ENCODE results near the gene CA12. TPM values are rescaled to one million over a fixed set of nuclear protein-coding genes. Genes with fewer than 3 reads are reported as not detected.
A peak's percentile ranks its signal among the peaks of the same experiment; 100 is the strongest.

The CA12 gene
- total RNA-seq, 1 experiment from 2014 or later = 2.8 TPM

GRCh38 chr15:63318344-63318743, 63.3 kb downstream of the CA12 start (continued):
- no peak for TF ChIP-seq PRRX2 (CRISPR knock-in tag; IDR thresholded peaks at IDR 0.05)
- TF ChIP-seq JAZF1 (CRISPR knock-in tag; IDR thresholded peaks at IDR 0.05) = no peak
- TF ChIP-seq FOXJ3 (CRISPR knock-in tag; IDR thresholded peaks at IDR 0.05; ENCODE audit: borderline replicate concordance) = no peak
- TF ChIP-seq ZNF416 (CRISPR knock-in tag; IDR thresholded peaks at IDR 0.05) = no peak

- ChIA-PET POLR2A (no interaction called here), CTCF (interaction anchor here (0.9 kb wide), 1 partner anchor 24 kb away, joined by 3 read pairs; no protein-coding TSS in a partner anchor)
- Mint-ChIP-seq H3K36me3 (no peaks in the 10 kb centered on the region), H3K9me3 (no peaks in the 10 kb centered on the region), H3K4me1 (peaks cover 55% of the 10 kb centered on the region), H3K27me3 (ENCODE audit: low read depth) (no peaks in the 10 kb centered on the region), H3K27ac (no peak overlapping the region), H3K4me3 (no peak overlapping the region)
- ATAC-seq = peak; percentile 41
- DNase-seq (ENCODE audit: low spot score) = no peak
- TF ChIP-seq MYBL2 (CRISPR knock-in tag; IDR thresholded peaks at IDR 0.05) = no peak
Measured at GRCh38 chr15:63314409-63314808, 67.2 kb downstream of the CA12 start.

DNA sequence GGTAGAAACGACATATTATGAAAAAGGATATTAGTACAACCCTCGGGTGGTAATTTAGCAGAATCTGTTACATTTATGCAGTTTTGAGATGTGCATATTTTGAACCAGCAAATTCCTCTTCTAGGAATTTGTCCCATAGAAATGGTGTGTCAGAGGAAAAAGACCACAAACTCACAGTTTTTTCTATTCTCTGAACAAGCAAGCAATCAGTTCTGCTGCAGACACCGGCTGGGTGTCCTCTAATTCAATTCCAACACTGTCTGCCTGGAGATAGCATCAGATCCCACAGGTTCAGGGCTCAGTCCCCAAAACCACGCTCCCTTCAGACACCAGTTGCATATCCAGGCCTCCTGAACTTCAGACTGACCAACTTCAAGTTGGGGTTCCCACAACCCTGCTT, 67.8 kb downstream of the CA12 start:
- ATAC-seq = no peak
- H3K36me3 Mint-ChIP-seq = no peaks in the 10 kb centered on the region
- DNase-seq (ENCODE audit: low spot score) = no peak
- no peak overlapping the region for H3K4me3 Mint-ChIP-seq
- no peak for TF ChIP-seq OVOL2 (CRISPR knock-in tag; IDR thresholded peaks at IDR 0.05; ENCODE audit: borderline replicate concordance)
- TF ChIP-seq, protein P1, sequence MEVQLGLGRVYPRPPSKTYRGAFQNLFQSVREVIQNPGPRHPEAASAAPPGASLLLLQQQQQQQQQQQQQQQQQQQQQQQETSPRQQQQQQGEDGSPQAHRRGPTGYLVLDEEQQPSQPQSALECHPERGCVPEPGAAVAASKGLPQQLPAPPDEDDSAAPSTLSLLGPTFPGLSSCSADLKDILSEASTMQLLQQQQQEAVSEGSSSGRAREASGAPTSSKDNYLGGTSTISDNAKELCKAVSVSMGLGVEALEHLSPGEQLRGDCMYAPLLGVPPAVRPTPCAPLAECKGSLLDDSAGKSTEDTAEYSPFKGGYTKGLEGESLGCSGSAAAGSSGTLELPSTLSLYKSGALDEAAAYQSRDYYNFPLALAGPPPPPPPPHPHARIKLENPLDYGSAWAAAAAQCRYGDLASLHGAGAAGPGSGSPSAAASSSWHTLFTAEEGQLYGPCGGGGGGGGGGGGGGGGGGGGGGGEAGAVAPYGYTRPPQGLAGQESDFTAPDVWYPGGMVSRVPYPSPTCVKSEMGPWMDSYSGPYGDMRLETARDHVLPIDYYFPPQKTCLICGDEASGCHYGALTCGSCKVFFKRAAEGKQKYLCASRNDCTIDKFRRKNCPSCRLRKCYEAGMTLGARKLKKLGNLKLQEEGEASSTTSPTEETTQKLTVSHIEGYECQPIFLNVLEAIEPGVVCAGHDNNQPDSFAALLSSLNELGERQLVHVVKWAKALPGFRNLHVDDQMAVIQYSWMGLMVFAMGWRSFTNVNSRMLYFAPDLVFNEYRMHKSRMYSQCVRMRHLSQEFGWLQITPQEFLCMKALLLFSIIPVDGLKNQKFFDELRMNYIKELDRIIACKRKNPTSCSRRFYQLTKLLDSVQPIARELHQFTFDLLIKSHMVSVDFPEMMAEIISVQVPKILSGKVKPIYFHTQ (CRISPR knock-in tag; IDR thresholded peaks at IDR 0.05) = no peak
- TF ChIP-seq NFE2L1 (CRISPR knock-in tag; IDR thresholded peaks at IDR 0.05) = no peak
- no peak for TF ChIP-seq ZNF121 (CRISPR knock-in tag; IDR thresholded peaks at IDR 0.05)
- TF ChIP-seq, protein P2, sequence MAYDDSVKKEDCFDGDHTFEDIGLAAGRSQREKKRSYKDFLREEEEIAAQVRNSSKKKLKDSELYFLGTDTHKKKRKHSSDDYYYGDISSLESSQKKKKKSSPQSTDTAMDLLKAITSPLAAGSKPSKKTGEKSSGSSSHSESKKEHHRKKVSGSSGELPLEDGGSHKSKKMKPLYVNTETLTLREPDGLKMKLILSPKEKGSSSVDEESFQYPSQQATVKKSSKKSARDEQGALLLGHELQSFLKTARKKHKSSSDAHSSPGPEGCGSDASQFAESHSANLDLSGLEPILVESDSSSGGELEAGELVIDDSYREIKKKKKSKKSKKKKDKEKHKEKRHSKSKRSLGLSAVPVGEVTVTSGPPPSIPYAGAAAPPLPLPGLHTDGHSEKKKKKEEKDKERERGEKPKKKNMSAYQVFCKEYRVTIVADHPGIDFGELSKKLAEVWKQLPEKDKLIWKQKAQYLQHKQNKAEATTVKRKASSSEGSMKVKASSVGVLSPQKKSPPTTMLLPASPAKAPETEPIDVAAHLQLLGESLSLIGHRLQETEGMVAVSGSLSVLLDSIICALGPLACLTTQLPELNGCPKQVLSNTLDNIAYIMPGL (CRISPR knock-in tag; IDR thresholded peaks at IDR 0.05) = no peak
- TF ChIP-seq ETV6 (CRISPR knock-in tag; IDR thresholded peaks at IDR 0.05) = no peak
- no peak for TF ChIP-seq ZNF671 (CRISPR knock-in tag; IDR thresholded peaks at IDR 0.05)
- TF ChIP-seq PREB (CRISPR knock-in tag; IDR thresholded peaks at IDR 0.05; ENCODE audit: borderline replicate concordance) = no peak
- TF ChIP-seq ZNF532 (CRISPR knock-in tag; IDR thresholded peaks at IDR 0.05; ENCODE audit: borderline replicate concordance) = no peak
- no peak for TF ChIP-seq E2F1 (CRISPR knock-in tag; IDR thresholded peaks at IDR 0.05)
- no peak for TF ChIP-seq GABPB1 (CRISPR knock-in tag; IDR thresholded peaks at IDR 0.05)
- no peak for TF ChIP-seq ZNF219 (CRISPR knock-in tag; IDR thresholded peaks at IDR 0.05; ENCODE audit: borderline replicate concordance)
- H3K27me3 Mint-ChIP-seq (ENCODE audit: low read depth) = no peaks in the 10 kb centered on the region
- no peaks in the 10 kb centered on the region for H3K9me3 Mint-ChIP-seq
- peaks cover 58% of the 10 kb centered on the region for H3K4me1 Mint-ChIP-seq
- H3K27ac Mint-ChIP-seq = no peak overlapping the region
- POLR2A ChIA-PET = interaction anchor here (1.2 kb wide), 1 partner anchor 26 kb away, joined by 3 read pairs; no protein-coding TSS in a partner anchor
- CTCF ChIA-PET = interaction anchor here (0.9 kb wide), 1 partner anchor 23 kb away, joined by 3 read pairs; no protein-coding TSS in a partner anchor
